K562 (cell line): ENCODE results near the gene SLC16A2. TPM values are rescaled to one million over a fixed set of nuclear protein-coding genes. Genes with fewer than 3 reads are reported as not detected.
A peak's percentile ranks its signal among the peaks of the same experiment; 100 is the strongest.

Experiments used
- ATAC-seq: fragments of 200-7000 bp; cut with Tn5 transposase; 3 replicates; pipeline ENCODE4 v1.9.1; 2020; ENCODE audit warnings: moderate library complexity
- BruUV-seq: library from RNA; stranded (reverse); fragments of 400-500 nt; replicated peaks from 2 replicates; lab custom pipeline; 2021; lab: Mats Ljungman, UMichigan
- CTCF ChIA-PET: fragments of 300-600 bp; formaldehyde crosslinking; extraction: SDS; loops from one replicate; lab custom pipeline; 2021; ENCODE audit warnings: low intra/inter-chr PET ratio; lab: Yijun Ruan, JAX
- POLR2A ChIA-PET: fragments of 300-600, 350-650 bp; sonication (Branson Sonifier 250); formaldehyde crosslinking; extraction: SDS; loops from one replicate; lab custom pipeline; 2021; ENCODE audit warnings: antibody characterized with exemption, inconsistent platforms; lab: Yijun Ruan, JAX
- DNase-seq, 4 experiments: peaks; one replicate each; pipeline versions ENCODE4 v3.0.0 to v3.0.0-alpha.2; 2011 to 2018; ENCODE audit warnings: low spot score in 3 of 4, mixed read lengths in 3 of 4; ENCODE audit errors: extremely low read depth in 1 of 4
- FAIRE-seq: peaks from 2 replicates; lab custom pipeline; 2011; peaks lifted over from hg19 to GRCh38; lab: Jason Lieb, UNC
- H2AFZ ChIP-seq: 2 replicates; pipeline ENCODE4 v1.6.0; 2011; ENCODE audit warnings: low read depth, low read length, control low read depth, inconsistent platforms
- H3K27ac ChIP-seq: fragments of 200-600 bp; 3 replicates; pipeline ENCODE4 v1.8.0; 2011; ENCODE audit warnings: low read depth, mild to moderate bottlenecking, control low read depth, inconsistent platforms, low read length, moderate library complexity, mixed read lengths; ENCODE audit errors: extremely low read depth
- H3K27me3 ChIP-seq, 2 experiments: fragments of 300-600 bp in 1 of 2; 2 replicates in 1 of 2; 3 replicates in 1 of 2; pipeline versions ENCODE4 v1.6.0 to v1.8.0; 2011; ENCODE audit warnings: inconsistent platforms in 2 of 2, low read length in 2 of 2, mild to moderate bottlenecking in 1 of 2, mixed read lengths in 1 of 2, moderate library complexity in 1 of 2; ENCODE audit not compliant: control insufficient read depth in 2 of 2, insufficient read depth in 2 of 2
- H3K36me3 ChIP-seq: fragments of 300-600 bp; 3 replicates; pipeline ENCODE4 v1.8.0; 2011; ENCODE audit warnings: mild to moderate bottlenecking, low read length, inconsistent platforms; ENCODE audit not compliant: control insufficient read depth, insufficient read depth
- H3K4me1 ChIP-seq, 2 experiments: fragments of 200-600 bp in 1 of 2; replicated peaks in 1 of 2; 2 replicates in 1 of 2; 3 replicates in 1 of 2; pipeline versions ENCODE4 v1.5.1 to v1.8.0; 2011; ENCODE audit warnings: inconsistent platforms in 2 of 2, low read length in 2 of 2, mild to moderate bottlenecking in 1 of 2, mixed read lengths in 1 of 2, moderate library complexity in 1 of 2; ENCODE audit not compliant: control insufficient read depth in 2 of 2, insufficient read depth in 2 of 2
- H3K4me2 ChIP-seq: 2 replicates; pipeline ENCODE4 v1.6.1; 2011; ENCODE audit warnings: low read length, control low read depth, inconsistent platforms, mixed read lengths; ENCODE audit not compliant: insufficient read depth
- H3K4me3 ChIP-seq: fragments of 200-600 bp; sonication (generic), shearing (Covaris generic); 2 replicates; pipeline ENCODE4 v1.5.1; 2016; ENCODE audit warnings: control low read depth, inconsistent platforms
- H3K79me2 ChIP-seq: fragments of 200-600 bp; 3 replicates; pipeline ENCODE4 v1.8.0; 2011; ENCODE audit warnings: low read length, inconsistent platforms; ENCODE audit not compliant: control insufficient read depth, insufficient read depth
- H3K9ac ChIP-seq, 2 experiments: 2 replicates each; pipeline versions ENCODE4 v1.6.0 to v1.6.1; 2011; ENCODE audit warnings: low read depth in 2 of 2, low read length in 2 of 2, control low read depth in 1 of 2, inconsistent platforms in 1 of 2, mild to moderate bottlenecking in 1 of 2, mixed read lengths in 1 of 2; ENCODE audit not compliant: insufficient read depth in 1 of 2
- H3K9me1 ChIP-seq: one replicate; pipeline ENCODE4 v1.6.0; 2011; ENCODE audit warnings: inconsistent platforms, mild to moderate bottlenecking, low read length, moderate library complexity; ENCODE audit not compliant: control insufficient read depth, insufficient read depth
- H3K9me3 ChIP-seq: replicated peaks from 2 replicates; pipeline ENCODE4 v1.5.1; 2011; ENCODE audit warnings: low read depth, low read length, inconsistent platforms; ENCODE audit not compliant: control insufficient read depth, insufficient read depth
- H4K20me1 ChIP-seq: replicated peaks from 2 replicates; pipeline ENCODE4 v1.6.1; 2011; ENCODE audit warnings: low read length, inconsistent platforms, mixed read lengths; ENCODE audit not compliant: control insufficient read depth, insufficient read depth
- HMBOX1 ChIP-seq: sonication (generic); IDR thresholded peaks from 2 replicates; pipeline ENCODE4 v1.6.1; 2016
- HOMEZ ChIP-seq: fragments of 250-450 bp; sonication (Bioruptor Pico); IDR thresholded peaks from 2 replicates; pipeline ENCODE4 v1.4.0; 2020; ENCODE audit warnings: mild to moderate bottlenecking, moderate library complexity
- KLF16 ChIP-seq: IDR thresholded peaks from 2 replicates; pipeline ENCODE4 v1.6.1; 2016; ENCODE audit warnings: antibody characterized with exemption
- KLF6 ChIP-seq: fragments of 250-450 bp; sonication (Bioruptor Pico); IDR thresholded peaks from 2 replicates; pipeline ENCODE4 v1.4.0; 2020; ENCODE audit warnings: mild to moderate bottlenecking, moderate library complexity, borderline replicate concordance
- REST ChIP-seq, 2 experiments: fragments of 450-650 bp; formaldehyde crosslinking in 1 of 2; IDR thresholded peaks; 2 replicates each; pipeline versions ENCODE4 v1.4.0 to v1.6.1; 2014 to 2020; ENCODE audit warnings: mild to moderate bottlenecking in 2 of 2, borderline replicate concordance in 1 of 2, low read depth in 1 of 2
- RNF219 ChIP-seq: fragments of 250-450 bp; sonication (Bioruptor Pico); IDR thresholded peaks from 2 replicates; pipeline ENCODE4 v1.5.0; 2022; ENCODE audit warnings: mild to moderate bottlenecking
- SREBF2 ChIP-seq: sonication (generic); formaldehyde crosslinking; IDR thresholded peaks from 2 replicates; pipeline ENCODE4 v1.4.0; 2020; ENCODE audit warnings: mild to moderate bottlenecking, missing genetic modification reagents
- TBL1XR1 ChIP-seq, 2 experiments: IDR thresholded peaks; 2 replicates each; pipeline ENCODE4 v1.6.1; 2012; ENCODE audit warnings: improper control_type of control experiment in 2 of 2, low read length in 2 of 2, mild to moderate bottlenecking in 1 of 2
- TRIM24 ChIP-seq, 2 experiments: fragments of 450-650 bp; IDR thresholded peaks; 2 replicates each; pipeline ENCODE4 v1.6.1; 2016
- whole genome bisulfite sequencing: fragments of 100-300 bp; shearing (Covaris generic); methylation state at CpG from one replicate; pipeline ENCODE4 v1.1.6; 2016; ENCODE audit warnings: low coverage, mixed read lengths; ENCODE audit not compliant: insufficient coverage; ENCODE audit errors: missing lambda C conversion rate; 5-methylcytosine and 5-hydroxymethylcytosine counted together
- in situ Hi-C: fragments of 300-500 bp; cut with MboI; formaldehyde crosslinking; loops from 4 replicates; pipeline ENCODE4 v1.15.0; 2018; ENCODE audit warnings: inconsistent platforms, mixed read lengths
- intact Hi-C: fragments of 100-400 bp; cut with micrococcal nuclease; formaldehyde crosslinking; loops from 2 replicates; pipeline ENCODE4 v1.14.2; 2022
- polyA plus RNA-seq, 8 experiments: library from polyadenylated mRNA; depleted of rRNA in 4 of 8; stranded (reverse) in 5 of 8; unstranded in 3 of 8; fragments of >200 nt; fragmentation: Nextera tagmentation in 2 of 8; fragmentation: Illumina TruSeq in 1 of 8; extraction: Ambion mirVana in 2 of 8; extraction: Trizol in 1 of 8; gene quantifications; 2 replicates each; pipeline versions ENCODE4 v1.2.1 to v1.2.3, GENCODE V29; 2011 to 2014; ENCODE audit warnings: inconsistent platforms in 1 of 8, missing spikeins in 1 of 8
- total RNA-seq, 7 experiments: library from RNA; depleted of rRNA in 6 of 7; stranded (reverse); fragments of >200 nt in 6 of 7; fragmentation: Illumina TruSeq in 2 of 7; extraction: Trizol in 2 of 7; gene quantifications; 2 replicates each; pipeline versions ENCODE4 v1.2.1 to v1.2.3, GENCODE V29; 2011 to 2021; ENCODE audit warnings: low replicate concordance in 1 of 7

Gene SLC16A2
- total and polyA plus RNA-seq, 9 of the 15 experiments (the other 6 are each of a cell fraction or from before 2014, with no cell fraction given) = 0.07 TPM; not detected in 8

GRCh38 chrX:74546984-74547383, 125.7 kb downstream of the SLC16A2 start:
- Histone ChIP-seq H3K9me3 (no peaks in the 10 kb centered on the region), H3K4me3 (no peak overlapping the region), H3K4me2 (no peak overlapping the region), H3K9me1 (no peaks in the 10 kb centered on the region), H3K27me3 (no peaks in the 10 kb centered on the region), H2AFZ (no peak overlapping the region), H3K9ac (no peak overlapping the region), H3K4me1 (no peaks in the 10 kb centered on the region), H3K79me2 (no peaks in the 10 kb centered on the region), H4K20me1 (no peaks in the 10 kb centered on the region), H3K27ac (no peak overlapping the region), H3K36me3 (no peaks in the 10 kb centered on the region)
- intact Hi-C loops (no loop called here), in situ Hi-C loops (loop anchor here (10.0 kb wide), 1 partner anchor 672 kb away; no protein-coding TSS in a partner anchor)
- DNase-seq (no peak), ATAC-seq (no peak), FAIRE-seq (no peak)
- CTCF ChIA-PET = no interaction called here
- no TSS peak for BruUV-seq
- POLR2A ChIA-PET = no interaction called here
- 0% methylated on average over 1 of the region's 1 CpG for WGBS
- TF ChIP-seq SREBF2 = no peak
- TF ChIP-seq TBL1XR1 (IDR thresholded peaks at IDR 0.05; ENCODE audit: low read length in 2 of 2) = no peak
- TF ChIP-seq KLF6 (CRISPR knock-in tag) = no peak
- no peak for TF ChIP-seq RNF219 (CRISPR knock-in tag)
- TF ChIP-seq KLF16 = peak; percentile 12; the same call in 1 of the 2 replicates
- peak; percentile 12; the same call in 1 of the 2 replicates for TF ChIP-seq HMBOX1
- TF ChIP-seq REST (IDR thresholded peaks at IDR 0.05; ENCODE audit: borderline replicate concordance) = peak; percentile 31; the same call in 1 of the 2 replicates
- no peak for TF ChIP-seq REST (CRISPR knock-in tag; IDR thresholded peaks at IDR 0.05; ENCODE audit: low read depth)
- TF ChIP-seq TRIM24 (IDR thresholded peaks at IDR 0.05) = peak in 1 of 2 experiments; percentile 25; a peak in 1 of 4 replicates
- no peak for TF ChIP-seq HOMEZ (CRISPR knock-in tag)
